MM.1S (cell line): ENCODE measurements around the gene GOLPH3.

ENCODE experiments used
- EZH2phosphoT487 ChIP-seq: fragments of 300-600 bp; sonication (generic); IDR thresholded peaks from 2 replicates; pipeline ENCODE4 v1.6.1; 2018; ENCODE audit warnings: antibody characterized with exemption, low read length
- TF ChIP-seq, protein P1 (sequence below): fragments of 300-600 bp; sonication (generic); IDR thresholded peaks from 2 replicates; pipeline ENCODE4 v1.5.1; 2016; ENCODE audit warnings: antibody characterized with exemption, low read length, mixed read lengths

DNA sequence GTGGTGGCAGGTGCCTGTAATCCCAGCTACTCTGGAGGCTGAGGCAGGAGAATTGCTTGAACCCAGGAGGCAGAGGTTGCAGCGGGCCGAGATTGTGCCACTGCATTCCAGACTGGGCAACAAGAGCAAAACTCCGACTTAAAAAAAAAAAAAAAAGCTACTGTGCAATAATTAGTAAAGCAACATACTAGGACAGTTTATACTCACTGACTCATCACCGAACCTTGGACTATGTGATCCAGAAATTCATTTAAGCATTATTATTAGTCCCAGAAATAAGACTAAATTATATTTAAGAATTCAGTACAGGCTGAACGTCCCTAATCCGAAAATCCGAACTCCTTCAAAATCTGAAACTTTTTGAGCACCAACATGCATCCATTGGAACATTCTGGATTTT is 37.8 kb downstream of the GOLPH3 start:
- TF ChIP-seq, protein P1, sequence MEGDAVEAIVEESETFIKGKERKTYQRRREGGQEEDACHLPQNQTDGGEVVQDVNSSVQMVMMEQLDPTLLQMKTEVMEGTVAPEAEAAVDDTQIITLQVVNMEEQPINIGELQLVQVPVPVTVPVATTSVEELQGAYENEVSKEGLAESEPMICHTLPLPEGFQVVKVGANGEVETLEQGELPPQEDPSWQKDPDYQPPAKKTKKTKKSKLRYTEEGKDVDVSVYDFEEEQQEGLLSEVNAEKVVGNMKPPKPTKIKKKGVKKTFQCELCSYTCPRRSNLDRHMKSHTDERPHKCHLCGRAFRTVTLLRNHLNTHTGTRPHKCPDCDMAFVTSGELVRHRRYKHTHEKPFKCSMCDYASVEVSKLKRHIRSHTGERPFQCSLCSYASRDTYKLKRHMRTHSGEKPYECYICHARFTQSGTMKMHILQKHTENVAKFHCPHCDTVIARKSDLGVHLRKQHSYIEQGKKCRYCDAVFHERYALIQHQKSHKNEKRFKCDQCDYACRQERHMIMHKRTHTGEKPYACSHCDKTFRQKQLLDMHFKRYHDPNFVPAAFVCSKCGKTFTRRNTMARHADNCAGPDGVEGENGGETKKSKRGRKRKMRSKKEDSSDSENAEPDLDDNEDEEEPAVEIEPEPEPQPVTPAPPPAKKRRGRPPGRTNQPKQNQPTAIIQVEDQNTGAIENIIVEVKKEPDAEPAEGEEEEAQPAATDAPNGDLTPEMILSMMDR, result no peak
- TF ChIP-seq EZH2phosphoT487, result no peak
